Activated naive CD4-positive, alpha-beta T cell treated with anti-CD3 and anti-CD28 coated beads, Interleukin-2, amount 50 U/mL, for 72 hours (primary cell): ENCODE results near the gene KCNT1. TPM values are rescaled to one million over a fixed set of nuclear protein-coding genes. Genes with fewer than 3 reads are reported as not detected.
A peak's percentile ranks its signal among the peaks of the same experiment; 100 is the strongest.
"Not testable (repeated sequence)": the region's sequence is repeated elsewhere in the genome, so short reads cannot be mapped to it uniquely, and the experiment has no call there.

Experiments
- ATAC-seq, 2 donors: fragments of 150-1000 bp; cut with Tn5 transposase; 2 replicates each; pipeline ENCODE4 v1.10.0; 2021; ENCODE audit warnings: mild to moderate bottlenecking in 2 of 2, moderate library complexity in 2 of 2
- DNase-seq, 2 donors: peaks; one replicate each; pipeline ENCODE4 v3.0.0; 2021 to 2022; ENCODE audit warnings: low spot score in 2 of 2
- H3K27ac Mint-ChIP-seq, 2 donors: one replicate each; pipeline ENCODE4 v1.8.0; 2022; ENCODE audit warnings: mild to moderate bottlenecking in 2 of 2, mixed read lengths in 2 of 2
- H3K36me3 Mint-ChIP-seq, 2 donors: one replicate each; pipeline ENCODE4 v1.8.0; 2022; ENCODE audit warnings: mixed read lengths in 2 of 2
- H3K9me3 Mint-ChIP-seq, 2 donors: one replicate each; pipeline ENCODE4 v1.8.0; 2022; ENCODE audit warnings: mixed read lengths in 2 of 2
- total RNA-seq, 2 donors: library from RNA; stranded (reverse); gene quantifications; one replicate each; pipeline ENCODE4 v1.2.3, GENCODE V29; 2022

Gene KCNT1
- total RNA-seq, 2 donors from 2014 or later, result not detected

DNA sequence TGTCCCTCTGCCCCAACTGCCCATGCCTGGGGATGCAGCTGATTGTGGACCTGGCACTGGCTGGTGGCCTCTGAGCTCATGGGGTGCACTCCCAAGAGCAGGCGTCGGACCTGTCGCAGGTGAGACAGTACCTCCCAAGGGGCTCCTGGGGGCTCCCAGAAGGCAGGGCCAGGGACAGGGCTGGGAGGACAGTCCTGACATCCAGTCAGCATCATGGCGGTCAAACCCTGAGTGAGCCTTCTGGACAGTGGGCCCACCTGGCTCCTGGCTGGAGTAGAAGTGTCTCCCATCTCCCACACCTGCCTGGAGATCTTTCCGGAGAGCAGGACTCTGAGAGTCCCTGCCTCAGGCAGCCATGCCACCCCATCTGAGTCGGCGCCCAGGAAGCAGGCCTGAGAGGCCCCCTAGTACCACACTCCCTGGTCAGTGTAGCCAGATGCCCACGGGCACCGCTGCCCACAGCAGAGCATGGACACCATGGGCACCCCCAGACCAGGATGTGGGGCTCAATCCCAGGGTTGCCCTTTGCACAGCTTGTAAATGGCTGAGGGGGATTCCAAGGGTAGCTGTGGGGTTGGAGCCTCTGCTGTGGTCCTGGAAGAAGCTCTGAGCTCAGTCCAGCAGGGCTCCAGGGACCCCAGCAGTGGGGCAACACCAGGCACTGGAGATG lies 32.2 kb upstream of the KCNT1 start:
- no peaks in the 10 kb centered on the region for H3K9me3 Mint-ChIP-seq
- no peak overlapping the region for H3K27ac Mint-ChIP-seq
- H3K36me3 Mint-ChIP-seq, result no peaks in the 10 kb centered on the region
- DNase-seq, result peak in 1 of 2 donors; percentile 18
- no peak for ATAC-seq

- ATAC-seq, result no peak
- Mint-ChIP-seq H3K36me3 (no peaks in the 10 kb centered on the region), H3K9me3 (no peaks in the 10 kb centered on the region), H3K27ac (no peak overlapping the region)
- DNase-seq, result peak in 1 of 2 donors; percentile 39
Measured at GRCh38 chr9:135670721-135671590, 31.0 kb upstream of the KCNT1 start.

GRCh38 chr9:135671591-135672041 lies 30.4 kb upstream of the KCNT1 start:
- DNase-seq, result no peak
- no peak overlapping the region for H3K27ac Mint-ChIP-seq
- ATAC-seq, result no peak
- no peaks in the 10 kb centered on the region for H3K9me3 Mint-ChIP-seq
- H3K36me3 Mint-ChIP-seq, result no peaks in the 10 kb centered on the region

DNA sequence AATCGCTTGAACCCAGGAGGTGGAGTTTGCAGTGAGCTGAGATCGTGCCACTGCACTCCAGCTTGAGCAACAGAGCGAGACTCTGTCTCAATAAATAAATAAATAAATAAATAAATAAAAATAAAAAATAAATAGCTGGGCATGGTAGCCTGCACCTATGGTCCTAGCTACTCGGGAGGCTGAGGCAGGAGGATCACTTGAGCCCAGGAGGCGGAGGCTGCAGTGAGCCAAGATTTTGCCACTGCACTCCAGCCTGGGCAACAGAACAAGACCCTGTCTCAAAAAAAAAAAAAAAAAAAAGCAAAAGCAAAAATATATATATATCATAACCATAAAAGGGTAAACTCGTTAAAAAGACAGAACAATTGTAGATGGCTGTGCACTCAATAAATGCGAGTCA lies 29.2 kb upstream of the KCNT1 start:
- not testable (repeated sequence) for H3K27ac Mint-ChIP-seq, DNase-seq, ATAC-seq, H3K36me3 Mint-ChIP-seq, H3K9me3 Mint-ChIP-seq

DNA sequence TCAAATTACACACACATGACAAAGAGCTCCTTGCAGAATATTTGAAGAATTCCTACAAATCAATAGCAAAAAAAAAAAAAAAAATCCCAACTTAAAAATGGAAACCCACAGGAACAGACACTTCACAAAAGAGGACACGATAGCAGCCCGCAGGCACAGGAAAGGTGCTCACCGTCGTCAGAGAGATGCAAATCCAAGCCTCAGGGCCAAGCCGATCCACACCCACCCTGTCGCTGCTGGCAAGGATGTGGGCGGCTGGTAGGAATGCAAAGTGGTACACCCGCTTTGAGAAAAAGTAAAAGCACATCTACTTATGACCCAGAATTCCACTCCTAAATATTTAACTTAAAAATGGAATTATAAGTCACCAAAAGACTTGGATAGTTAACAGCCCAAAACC lies 28.0 kb upstream of the KCNT1 start:
- H3K9me3 Mint-ChIP-seq, result no peaks in the 10 kb centered on the region
- H3K36me3 Mint-ChIP-seq, result no peaks in the 10 kb centered on the region
- ATAC-seq (no peak), DNase-seq (no peak)
- no peak overlapping the region for H3K27ac Mint-ChIP-seq

DNA sequence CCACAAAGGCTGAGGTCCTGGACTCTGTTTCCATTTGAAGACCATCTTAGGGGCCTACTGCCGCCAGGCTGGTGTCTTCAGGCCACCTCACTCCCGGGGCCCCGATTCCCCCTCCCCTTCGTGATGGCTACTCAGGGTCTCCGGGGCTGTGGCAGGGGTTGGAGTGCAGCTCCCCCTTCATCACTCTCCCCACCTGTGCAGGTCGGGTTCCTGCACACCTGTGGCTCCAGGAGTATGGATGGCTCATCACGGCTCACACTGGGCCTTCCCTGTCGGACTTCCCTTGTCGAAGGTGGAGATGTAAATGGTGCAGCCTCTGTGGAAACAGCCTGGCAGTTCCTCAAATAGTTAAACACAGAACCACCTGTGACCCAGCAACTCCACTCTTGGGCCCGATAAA lies 27.0 kb upstream of the KCNT1 start:
- H3K9me3 Mint-ChIP-seq, result no peaks in the 10 kb centered on the region
- ATAC-seq (no peak), DNase-seq (no peak)
- H3K27ac Mint-ChIP-seq, result no peak overlapping the region
- H3K36me3 Mint-ChIP-seq, result no peaks in the 10 kb centered on the region

- no peak overlapping the region for H3K27ac Mint-ChIP-seq
- no peaks in the 10 kb centered on the region for H3K36me3 Mint-ChIP-seq
- DNase-seq (no peak), ATAC-seq (no peak)
- H3K9me3 Mint-ChIP-seq, result no peaks in the 10 kb centered on the region
Measured at GRCh38 chr9:135676891-135677290, 25.1 kb upstream of the KCNT1 start.

DNA sequence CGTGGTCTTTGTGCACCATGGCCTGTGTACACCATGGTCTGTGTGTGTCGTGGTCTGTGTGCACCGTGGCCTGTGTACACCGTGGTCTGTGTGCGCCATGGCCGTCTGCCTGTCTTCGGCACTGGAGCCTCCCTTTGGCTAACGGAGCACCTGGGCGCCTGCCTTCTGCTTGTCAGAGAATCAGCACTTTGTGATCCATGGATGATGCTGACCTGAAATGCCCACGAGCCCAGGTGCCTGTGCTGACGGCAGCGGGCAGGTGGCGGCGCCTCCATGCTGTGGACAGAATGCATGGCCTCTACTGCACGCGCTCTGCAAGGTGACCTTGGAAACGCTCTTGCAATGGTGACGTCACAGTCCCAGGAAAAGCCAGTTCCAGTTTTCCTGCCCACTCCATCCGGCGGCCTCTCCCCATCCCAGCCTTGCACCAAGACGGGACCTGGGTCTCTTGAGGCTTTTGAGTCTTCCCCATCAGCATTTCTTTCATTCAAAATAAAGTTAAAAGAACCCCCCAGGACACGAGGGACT lies 24.3 kb upstream of the KCNT1 start:
- no peak for DNase-seq
- no peak for ATAC-seq
- no peak overlapping the region for H3K27ac Mint-ChIP-seq
- H3K36me3 Mint-ChIP-seq, result no peaks in the 10 kb centered on the region
- H3K9me3 Mint-ChIP-seq, result no peaks in the 10 kb centered on the region

- DNase-seq (no peak), ATAC-seq (no peak)
- Mint-ChIP-seq H3K36me3 (no peaks in the 10 kb centered on the region), H3K27ac (no peak overlapping the region), H3K9me3 (no peaks in the 10 kb centered on the region)
Measured at GRCh38 chr9:135678236-135679017, 23.6 kb upstream of the KCNT1 start.

GRCh38 chr9:135680056-135680455 lies 21.9 kb upstream of the KCNT1 start:
- H3K36me3 Mint-ChIP-seq, result no peaks in the 10 kb centered on the region
- no peak for ATAC-seq
- H3K27ac Mint-ChIP-seq, result no peak overlapping the region
- no peaks in the 10 kb centered on the region for H3K9me3 Mint-ChIP-seq
- no peak for DNase-seq

GRCh38 chr9:135681161-135681560 lies 20.8 kb upstream of the KCNT1 start:
- H3K9me3 Mint-ChIP-seq, result no peaks in the 10 kb centered on the region
- ATAC-seq (no peak), DNase-seq (no peak)
- H3K27ac Mint-ChIP-seq, result no peak overlapping the region
- no peaks in the 10 kb centered on the region for H3K36me3 Mint-ChIP-seq

GRCh38 chr9:135683401-135684034 lies 18.5 kb upstream of the KCNT1 start:
- no peak for ATAC-seq
- DNase-seq, result no peak
- H3K9me3 Mint-ChIP-seq, result no peaks in the 10 kb centered on the region
- no peaks in the 10 kb centered on the region for H3K36me3 Mint-ChIP-seq
- no peak overlapping the region for H3K27ac Mint-ChIP-seq

DNA sequence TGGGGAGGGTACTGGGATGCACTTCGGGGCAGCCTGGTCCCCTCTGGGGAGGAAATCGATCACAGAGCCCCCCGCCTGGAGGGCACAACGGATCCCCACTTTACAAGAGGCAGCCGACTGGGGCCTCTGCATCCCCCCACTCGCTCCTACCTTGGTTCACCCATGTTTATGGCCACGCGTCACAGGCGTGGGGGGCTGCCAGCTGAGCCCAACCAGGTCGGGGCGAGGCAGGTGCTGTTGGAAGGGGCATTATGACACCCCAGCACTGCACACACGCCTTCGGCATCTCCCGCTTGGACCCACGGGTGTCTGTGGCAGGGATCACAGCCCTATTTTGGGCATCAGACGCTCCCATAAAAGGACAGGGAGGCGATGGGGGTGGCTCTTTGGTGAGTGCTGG lies 17.3 kb upstream of the KCNT1 start:
- no peaks in the 10 kb centered on the region for H3K9me3 Mint-ChIP-seq
- DNase-seq, result no peak
- ATAC-seq, result no peak
- no peaks in the 10 kb centered on the region for H3K36me3 Mint-ChIP-seq
- H3K27ac Mint-ChIP-seq, result no peak overlapping the region

GRCh38 chr9:135687216-135687615 lies 14.8 kb upstream of the KCNT1 start:
- Mint-ChIP-seq H3K36me3 (no peaks in the 10 kb centered on the region), H3K27ac (no peak overlapping the region), H3K9me3 (no peaks in the 10 kb centered on the region)
- DNase-seq (no peak), ATAC-seq (no peak)

GRCh38 chr9:135689011-135689410 lies 13.0 kb upstream of the KCNT1 start:
- H3K9me3 Mint-ChIP-seq, result no peaks in the 10 kb centered on the region
- H3K36me3 Mint-ChIP-seq, result no peaks in the 10 kb centered on the region
- H3K27ac Mint-ChIP-seq, result no peak overlapping the region
- DNase-seq (no peak), ATAC-seq (no peak)

GRCh38 chr9:135690836-135691570 lies 11.0 kb upstream of the KCNT1 start:
- no peaks in the 10 kb centered on the region for H3K36me3 Mint-ChIP-seq
- DNase-seq, result no peak
- H3K9me3 Mint-ChIP-seq, result no peaks in the 10 kb centered on the region
- no peak for ATAC-seq
- H3K27ac Mint-ChIP-seq, result no peak overlapping the region
